ENCODE results near the gene DAZAP2. TPM values are rescaled to one million over a fixed set of nuclear protein-coding genes. Genes with fewer than 3 reads are reported as not detected.

Gene DAZAP2
- total and polyA plus RNA-seq, 9 of the 15 experiments (the other 6 are each of a cell fraction or from before 2014, with no cell fraction given), result 116 to 668 (median 227) TPM

DNA sequence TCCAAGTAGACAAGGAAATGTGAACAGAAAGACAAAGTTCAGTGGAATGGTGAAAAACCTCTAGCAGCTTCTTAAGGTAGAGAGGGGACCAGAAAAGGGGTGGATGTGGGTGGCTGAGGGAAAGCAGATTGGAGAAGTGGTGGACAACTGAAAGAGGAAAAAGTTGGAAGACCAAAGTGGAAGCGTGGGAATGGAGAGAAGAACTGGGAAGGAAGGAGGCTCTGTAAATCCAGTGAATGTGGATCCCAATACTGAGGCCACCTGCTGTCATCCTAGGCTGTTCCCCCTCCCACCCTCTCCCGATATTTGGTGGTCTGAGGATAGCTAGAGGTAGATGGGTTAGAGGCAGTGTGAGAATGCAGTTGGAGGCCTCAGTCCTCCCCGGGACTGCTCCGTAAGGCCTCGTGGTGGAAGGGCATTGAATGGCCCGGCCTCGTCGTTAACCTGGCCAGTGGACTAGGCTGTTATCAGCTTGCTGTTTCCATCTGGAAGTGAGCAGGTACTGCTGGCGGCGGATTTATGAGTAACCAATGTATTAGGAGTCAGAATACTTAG lies 19.9 kb upstream of the DAZAP2 start (continued):
- TF ChIP-seq ARID4B (CRISPR knock-in tag; IDR thresholded peaks at IDR 0.05) (peak; percentile 38), SRSF9 (IDR thresholded peaks at IDR 0.05; ENCODE audit: borderline replicate concordance, low read depth, low read length) (no peak), CREM (IDR thresholded peaks at IDR 0.05; ENCODE audit: low read depth) (peak; percentile 36; the same call in 1 of the 2 replicates), NFATC3 (IDR thresholded peaks at IDR 0.05) (no peak), TSHZ1 (CRISPR knock-in tag; IDR thresholded peaks at IDR 0.05) (no peak), MTA3 (IDR thresholded peaks at IDR 0.05; ENCODE audit: borderline replicate concordance) (no peak), HDAC2 (IDR thresholded peaks at IDR 0.05) (no peak), SUPT5H (IDR thresholded peaks at IDR 0.05) (0 out of 2 replicates have a peak, but pooled peaks have one; percentile 33), NFIC (IDR thresholded peaks at IDR 0.05) (no peak), NR3C1 (CRISPR knock-in tag; IDR thresholded peaks at IDR 0.05) (no peak), ZFP30 (CRISPR knock-in tag; IDR thresholded peaks at IDR 0.05; ENCODE audit: borderline replicate concordance) (no peak), BRF1 (IDR thresholded peaks at IDR 0.05; ENCODE audit: borderline replicate concordance, extremely low read depth, insufficient read length) (no peak), CSDE1 (IDR thresholded peaks at IDR 0.05) (no peak), PRMT5 (CRISPR knock-in tag; IDR thresholded peaks at IDR 0.05) (no peak), SIN3A (IDR thresholded peaks at IDR 0.05; ENCODE audit: borderline replicate concordance in 2 of 2, control insufficient read depth in 1 of 2, low read depth in 2 of 2, low read length in 2 of 2) (peak in 1 of 2 experiments; percentile 32; a peak in 1 of 4 replicates)
- TF ChIP-seq, protein P1, sequence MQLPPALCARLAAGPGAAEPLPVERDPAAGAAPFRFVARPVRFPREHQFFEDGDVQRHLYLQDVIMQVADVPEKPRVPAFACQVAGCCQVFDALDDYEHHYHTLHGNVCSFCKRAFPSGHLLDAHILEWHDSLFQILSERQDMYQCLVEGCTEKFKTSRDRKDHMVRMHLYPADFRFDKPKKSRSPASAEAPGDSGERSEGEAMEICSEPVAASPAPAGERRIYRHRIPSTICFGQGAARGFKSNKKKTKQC (CRISPR knock-in tag; IDR thresholded peaks at IDR 0.05), result no peak
- TF ChIP-seq, protein P2, sequence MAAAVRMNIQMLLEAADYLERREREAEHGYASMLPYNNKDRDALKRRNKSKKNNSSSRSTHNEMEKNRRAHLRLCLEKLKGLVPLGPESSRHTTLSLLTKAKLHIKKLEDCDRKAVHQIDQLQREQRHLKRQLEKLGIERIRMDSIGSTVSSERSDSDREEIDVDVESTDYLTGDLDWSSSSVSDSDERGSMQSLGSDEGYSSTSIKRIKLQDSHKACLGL (CRISPR knock-in tag; IDR thresholded peaks at IDR 0.05; ENCODE audit: borderline replicate concordance, poor library complexity, severe bottlenecking), result no peak
- TF ChIP-seq, protein P3, sequence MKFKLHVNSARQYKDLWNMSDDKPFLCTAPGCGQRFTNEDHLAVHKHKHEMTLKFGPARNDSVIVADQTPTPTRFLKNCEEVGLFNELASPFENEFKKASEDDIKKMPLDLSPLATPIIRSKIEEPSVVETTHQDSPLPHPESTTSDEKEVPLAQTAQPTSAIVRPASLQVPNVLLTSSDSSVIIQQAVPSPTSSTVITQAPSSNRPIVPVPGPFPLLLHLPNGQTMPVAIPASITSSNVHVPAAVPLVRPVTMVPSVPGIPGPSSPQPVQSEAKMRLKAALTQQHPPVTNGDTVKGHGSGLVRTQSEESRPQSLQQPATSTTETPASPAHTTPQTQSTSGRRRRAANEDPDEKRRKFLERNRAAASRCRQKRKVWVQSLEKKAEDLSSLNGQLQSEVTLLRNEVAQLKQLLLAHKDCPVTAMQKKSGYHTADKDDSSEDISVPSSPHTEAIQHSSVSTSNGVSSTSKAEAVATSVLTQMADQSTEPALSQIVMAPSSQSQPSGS (CRISPR knock-in tag; IDR thresholded peaks at IDR 0.05), result no peak

Data from K562 (cell line).